Upper lobe of right lung (tissue), 1 donor: ENCODE data around the gene TRPM2. TPM values are rescaled to one million over a fixed set of nuclear protein-coding genes. Genes with fewer than 3 reads are reported as not detected.

Source experiments
- ATAC-seq: fragments of 200-7000 bp; cut with Tn5 transposase; one replicate; pipeline ENCODE4 v1.9.1; 2020; ENCODE audit warnings: mild to moderate bottlenecking, moderate library complexity
- DNase-seq: peaks from one replicate; pipeline ENCODE4 v3.0.0-alpha.2; 2020
- H3K27ac ChIP-seq: fragments of 200-600 bp; one replicate; pipeline ENCODE4 v1.8.0; 2022
- H3K27me3 ChIP-seq: fragments of 200-600 bp; one replicate; pipeline ENCODE4 v1.8.0; 2022; ENCODE audit warnings: mild to moderate bottlenecking
- H3K36me3 ChIP-seq: fragments of 200-600 bp; one replicate; pipeline ENCODE4 v1.8.0; 2022
- H3K4me1 ChIP-seq: fragments of 200-600 bp; one replicate; pipeline ENCODE4 v1.8.0; 2022
- H3K4me3 ChIP-seq: fragments of 200-600 bp; one replicate; pipeline ENCODE4 v1.8.0; 2022; ENCODE audit warnings: mild to moderate bottlenecking
- H3K9me3 ChIP-seq: fragments of 200-600 bp; one replicate; pipeline ENCODE4 v1.8.0; 2022
- intact Hi-C: fragments of 100-400 bp; cut with DNase I; formaldehyde crosslinking; loops from one replicate; pipeline ENCODE4 v1.11.0; 2022
- total RNA-seq: library from RNA; stranded (reverse); fragmentation: NEBNext Ultra II Directional; extraction: Animal tissue kit (Norgen Biotek cat#: 25700); gene quantifications from one replicate; pipeline ENCODE4 v1.2.1, GENCODE V29; 2021
- TF ChIP-seq, protein P1 (sequence below): fragments of 200-600 bp; IDR thresholded peaks from one replicate; pipeline ENCODE4 v1.8.0; 2022; ENCODE audit warnings: antibody characterized with exemption
- donor health status: DM: no; HTN: yes; CAD: no; lungs with severe emphysema.

Gene TRPM2
- total RNA-seq, 1 donor from 2014 or later = 10.0 TPM

GRCh38 chr21:44323591-44323990 lies 29.8 kb upstream of the TRPM2 start:
- DNase-seq = no peak
- no peak for ATAC-seq
- no peaks in the 10 kb centered on the region for H3K9me3 ChIP-seq
- H3K36me3 ChIP-seq = peaks cover 72% of the 10 kb centered on the region
- H3K4me1 ChIP-seq = no peaks in the 10 kb centered on the region
- H3K4me3 ChIP-seq = no peak overlapping the region
- TF ChIP-seq, protein P1, sequence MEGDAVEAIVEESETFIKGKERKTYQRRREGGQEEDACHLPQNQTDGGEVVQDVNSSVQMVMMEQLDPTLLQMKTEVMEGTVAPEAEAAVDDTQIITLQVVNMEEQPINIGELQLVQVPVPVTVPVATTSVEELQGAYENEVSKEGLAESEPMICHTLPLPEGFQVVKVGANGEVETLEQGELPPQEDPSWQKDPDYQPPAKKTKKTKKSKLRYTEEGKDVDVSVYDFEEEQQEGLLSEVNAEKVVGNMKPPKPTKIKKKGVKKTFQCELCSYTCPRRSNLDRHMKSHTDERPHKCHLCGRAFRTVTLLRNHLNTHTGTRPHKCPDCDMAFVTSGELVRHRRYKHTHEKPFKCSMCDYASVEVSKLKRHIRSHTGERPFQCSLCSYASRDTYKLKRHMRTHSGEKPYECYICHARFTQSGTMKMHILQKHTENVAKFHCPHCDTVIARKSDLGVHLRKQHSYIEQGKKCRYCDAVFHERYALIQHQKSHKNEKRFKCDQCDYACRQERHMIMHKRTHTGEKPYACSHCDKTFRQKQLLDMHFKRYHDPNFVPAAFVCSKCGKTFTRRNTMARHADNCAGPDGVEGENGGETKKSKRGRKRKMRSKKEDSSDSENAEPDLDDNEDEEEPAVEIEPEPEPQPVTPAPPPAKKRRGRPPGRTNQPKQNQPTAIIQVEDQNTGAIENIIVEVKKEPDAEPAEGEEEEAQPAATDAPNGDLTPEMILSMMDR = no peak
- no peak overlapping the region for H3K27ac ChIP-seq
- no peaks in the 10 kb centered on the region for H3K27me3 ChIP-seq
- intact Hi-C loops = no loop called here

- peaks cover 65% of the 10 kb centered on the region for H3K36me3 ChIP-seq
- no peak overlapping the region for H3K4me3 ChIP-seq
- no peak for DNase-seq
- no peak for ATAC-seq
- H3K9me3 ChIP-seq = no peaks in the 10 kb centered on the region
- TF ChIP-seq, protein P1 = no peak
- intact Hi-C loops = no loop called here
- no peaks in the 10 kb centered on the region for H3K27me3 ChIP-seq
- no peaks in the 10 kb centered on the region for H3K4me1 ChIP-seq
- no peak overlapping the region for H3K27ac ChIP-seq
These were observed 29.1 kb upstream of the TRPM2 start for GRCh38 chr21:44324106-44324853.

GRCh38 chr21:44324854-44325107 lies 28.6 kb upstream of the TRPM2 start:
- H3K4me3 ChIP-seq = no peak overlapping the region
- H3K36me3 ChIP-seq = peaks cover 60% of the 10 kb centered on the region
- H3K4me1 ChIP-seq = no peaks in the 10 kb centered on the region
- ATAC-seq = no peak
- H3K9me3 ChIP-seq = no peaks in the 10 kb centered on the region
- intact Hi-C loops = no loop called here
- H3K27me3 ChIP-seq = no peaks in the 10 kb centered on the region
- no peak for DNase-seq
- no peak overlapping the region for H3K27ac ChIP-seq
- TF ChIP-seq, protein P1 = no peak

GRCh38 chr21:44325386-44326271 lies 27.8 kb upstream of the TRPM2 start:
- intact Hi-C loops = no loop called here
- H3K27ac ChIP-seq = no peak overlapping the region
- ATAC-seq = no peak
- H3K4me1 ChIP-seq = no peaks in the 10 kb centered on the region
- H3K4me3 ChIP-seq = no peak overlapping the region
- no peaks in the 10 kb centered on the region for H3K27me3 ChIP-seq
- DNase-seq = no peak
- H3K36me3 ChIP-seq = peaks cover 51% of the 10 kb centered on the region
- no peaks in the 10 kb centered on the region for H3K9me3 ChIP-seq
- TF ChIP-seq, protein P1 = no peak

DNA sequence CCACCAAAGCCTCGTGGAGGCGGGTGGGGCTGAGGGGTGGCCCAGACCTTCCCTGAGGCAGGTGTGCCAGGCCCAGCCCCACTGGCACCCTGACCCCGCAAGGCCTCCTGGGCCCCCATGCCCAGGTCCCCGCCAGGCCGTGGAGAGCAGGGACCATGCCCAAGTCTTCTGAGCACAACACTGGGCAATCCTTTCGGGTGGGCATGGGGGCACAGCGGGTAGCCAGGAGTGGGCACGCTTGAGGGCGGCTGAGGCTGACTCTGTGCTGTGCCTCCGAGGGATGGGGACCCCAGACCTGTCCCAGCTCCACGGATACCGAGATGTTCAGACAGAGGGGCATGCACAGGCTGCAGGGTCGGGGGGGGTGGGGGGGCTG lies 27.2 kb upstream of the TRPM2 start:
- Histone ChIP-seq H3K27me3 (no peaks in the 10 kb centered on the region), H3K4me3 (no peak overlapping the region), H3K27ac (no peak overlapping the region), H3K36me3 (peaks cover 48% of the 10 kb centered on the region), H3K4me1 (no peaks in the 10 kb centered on the region), H3K9me3 (no peaks in the 10 kb centered on the region)
- DNase-seq (no peak), ATAC-seq (no peak)
- intact Hi-C loops = no loop called here
- TF ChIP-seq, protein P1 = no peak
